A549 (cell line): Measurements from ENCODE around the gene OR6B2. TPM values are rescaled to one million over a fixed set of nuclear protein-coding genes. Genes with fewer than 3 reads are reported as not detected.

Experiments used
- ATAC-seq, 2 experiments: fragments of 200-7000 bp in 1 of 2; fragments of >200 bp in 1 of 2; cut with Nextera tagmentation in 1 of 2; cut with Tn5 transposase in 1 of 2; 3 replicates each; pipeline versions ENCODE4 v1.8.0 to v1.9.1; 2018 to 2020; ENCODE audit warnings: mild to moderate bottlenecking in 1 of 2, moderate library complexity in 1 of 2
- CTCF ChIA-PET: fragments of 300-600 bp; sonication (Branson Sonifier 250); formaldehyde crosslinking; extraction: SDS; loops from one replicate; lab custom pipeline; 2021; ENCODE audit warnings: antibody characterized with exemption, inconsistent platforms; lab: Yijun Ruan, JAX
- POLR2A ChIA-PET: fragments of 350-600 bp; formaldehyde crosslinking; extraction: SDS; loops from one replicate; lab custom pipeline; 2021; ENCODE audit warnings: antibody characterized with exemption, inconsistent platforms; lab: Yijun Ruan, JAX
- DNase-seq, 2 experiments: peaks; one replicate each; pipeline versions ENCODE4 v3.0.0 to v3.0.0-alpha.2; 2011 to 2016; ENCODE audit warnings: low read depth in 1 of 2, low spot score in 1 of 2
- FAIRE-seq: peaks from 2 replicates; lab custom pipeline; 2011; peaks lifted over from hg19 to GRCh38; lab: Jason Lieb, UNC
- H3K27ac ChIP-seq, 2 experiments: fragments of >200 bp; sonication (Bioruptor Twin); formaldehyde crosslinking; 3 replicates each; pipeline ENCODE4 v1.5.1; 2016 to 2017
- H3K4me1 ChIP-seq: fragments of >200 bp; sonication (Bioruptor Twin); formaldehyde crosslinking; 3 replicates; pipeline ENCODE4 v1.6.1; 2016
- H3K4me2 ChIP-seq: fragments of >200 bp; sonication (Bioruptor Twin); formaldehyde crosslinking; 3 replicates; pipeline ENCODE4 v1.6.1; 2016
- H3K4me3 ChIP-seq: fragments of >200 bp; sonication (Bioruptor Twin); formaldehyde crosslinking; 3 replicates; pipeline ENCODE4 v1.5.1; 2016
- H3K9me3 ChIP-seq: fragments of >200 bp; sonication (Bioruptor Twin); formaldehyde crosslinking; 3 replicates; pipeline ENCODE4 v1.6.1; 2016
- BCL3 ChIP-seq: fragments of >200 bp; sonication (Bioruptor Twin); formaldehyde crosslinking; IDR thresholded peaks from 3 replicates; pipeline ENCODE4 v1.6.1; 2016
- BHLHE40 ChIP-seq: IDR thresholded peaks from 2 replicates; pipeline ENCODE4 v1.6.1; 2012; ENCODE audit warnings: low read depth, low read length, inconsistent platforms
- CBX2 ChIP-seq: fragments of 200-600 bp; sonication (generic); IDR thresholded peaks from 2 replicates; pipeline ENCODE4 v1.6.1; 2016; ENCODE audit warnings: low read depth, mild to moderate bottlenecking, borderline replicate concordance
- CBX8 ChIP-seq: fragments of 200-600 bp; sonication (generic); IDR thresholded peaks from 2 replicates; pipeline ENCODE4 v1.6.1; 2016
- CEBPB ChIP-seq, 2 experiments: fragments of >200 bp in 1 of 2; sonication (Bioruptor Twin) in 1 of 2; formaldehyde crosslinking in 1 of 2; IDR thresholded peaks; 2 replicates each; pipeline ENCODE4 v1.6.1; 2012 to 2016
- CHD2 ChIP-seq: fragments of 150-350 bp; IDR thresholded peaks from 2 replicates; pipeline ENCODE4 v1.6.1; 2014; ENCODE audit warnings: low read length; ENCODE audit not compliant: partially characterized antibody
- CHD4 ChIP-seq: fragments of 200-600 bp; sonication (generic); IDR thresholded peaks from 2 replicates; pipeline ENCODE4 v1.6.1; 2016; ENCODE audit warnings: antibody characterized with exemption, mild to moderate bottlenecking, borderline replicate concordance
- EHF ChIP-seq: fragments of 250-450 bp; sonication (Bioruptor Pico); IDR thresholded peaks from 2 replicates; pipeline ENCODE4 v1.5.0; 2020; ENCODE audit warnings: mild to moderate bottlenecking
- EHMT2 ChIP-seq: fragments of 200-600 bp; sonication (generic); IDR thresholded peaks from 2 replicates; pipeline ENCODE4 v1.6.1; 2016; ENCODE audit warnings: antibody characterized with exemption, low read depth, mild to moderate bottlenecking, moderate library complexity
- ESRRA ChIP-seq: fragments of 150-350 bp; IDR thresholded peaks from 2 replicates; pipeline ENCODE4 v1.6.1; 2014; ENCODE audit warnings: mild to moderate bottlenecking, low read length, borderline replicate concordance
- FOSB ChIP-seq: fragments of 250-450 bp; sonication (Bioruptor Pico); IDR thresholded peaks from 2 replicates; pipeline ENCODE4 v1.5.0; 2020; ENCODE audit warnings: mild to moderate bottlenecking, moderate library complexity
- FOXS1 ChIP-seq: fragments of 250-450 bp; sonication (Bioruptor Pico); IDR thresholded peaks from 2 replicates; pipeline ENCODE4 v1.5.0; 2020; ENCODE audit warnings: mild to moderate bottlenecking, moderate library complexity
- HDAC2 ChIP-seq: fragments of 200-600 bp; sonication (generic); IDR thresholded peaks from 2 replicates; pipeline ENCODE4 v1.6.1; 2016
- HMGXB4 ChIP-seq: fragments of 250-450 bp; sonication (Bioruptor Pico); IDR thresholded peaks from 2 replicates; pipeline ENCODE4 v1.5.0; 2021; ENCODE audit warnings: mild to moderate bottlenecking, moderate library complexity, borderline replicate concordance
- HOXA7 ChIP-seq: fragments of 250-450 bp; sonication (Bioruptor Pico); IDR thresholded peaks from 2 replicates; pipeline ENCODE4 v1.5.0; 2020; ENCODE audit warnings: mild to moderate bottlenecking, moderate library complexity
- HOXB13 ChIP-seq: fragments of 250-450 bp; sonication (Bioruptor Pico); IDR thresholded peaks from 2 replicates; pipeline ENCODE4 v1.5.0; 2020; ENCODE audit warnings: low read depth, mild to moderate bottlenecking, moderate library complexity
- HOXB5 ChIP-seq: fragments of 250-450 bp; sonication (Bioruptor Pico); IDR thresholded peaks from 2 replicates; pipeline ENCODE4 v1.5.0; 2020; ENCODE audit warnings: mild to moderate bottlenecking, moderate library complexity
- JUNB ChIP-seq: fragments of >200 bp; sonication (Bioruptor Twin); formaldehyde crosslinking; IDR thresholded peaks from 2 replicates; pipeline ENCODE4 v1.6.1; 2016
- KDM1A ChIP-seq: fragments of 200-600 bp; sonication (generic); IDR thresholded peaks from 2 replicates; pipeline ENCODE4 v1.6.1; 2016; ENCODE audit warnings: low read depth, mild to moderate bottlenecking
- MAFK ChIP-seq: fragments of 450-650 bp; IDR thresholded peaks from 2 replicates; pipeline ENCODE4 v1.6.1; 2014; ENCODE audit not compliant: partially characterized antibody
- MYC ChIP-seq: IDR thresholded peaks from 2 replicates; pipeline ENCODE4 v1.6.1; 2012; ENCODE audit warnings: mild to moderate bottlenecking, inconsistent platforms, low read length, improper control_type of control experiment, borderline replicate concordance
- NFE2L2 ChIP-seq: fragments of 150-350 bp; conservative IDR thresholded peaks from 2 replicates; pipeline ENCODE4 v1.6.1; 2014; ENCODE audit warnings: low read length
- NR3C1 ChIP-seq: fragments of >200 bp; sonication (Bioruptor Twin); formaldehyde crosslinking; IDR thresholded peaks from 3 replicates; pipeline ENCODE4 v1.6.1; 2017
- POLR2A ChIP-seq: IDR thresholded peaks from 2 replicates; pipeline ENCODE4 v1.6.1; 2012; ENCODE audit warnings: mild to moderate bottlenecking, low read length
- RARB ChIP-seq: fragments of 250-450 bp; sonication (Bioruptor Pico); IDR thresholded peaks from 2 replicates; pipeline ENCODE4 v1.8.0; 2021; ENCODE audit warnings: mild to moderate bottlenecking, moderate library complexity
- RNF2 ChIP-seq: fragments of 200-600 bp; sonication (generic); IDR thresholded peaks from 2 replicates; pipeline ENCODE4 v1.6.1; 2016; ENCODE audit warnings: low read depth, mild to moderate bottlenecking, antibody characterized with exemption, moderate library complexity, borderline replicate concordance
- SMC3 ChIP-seq: fragments of >200 bp; sonication (Bioruptor Twin); formaldehyde crosslinking; IDR thresholded peaks from 3 replicates; pipeline ENCODE4 v1.6.1; 2018; ENCODE audit warnings: inconsistent platforms
- SREBF2 ChIP-seq: fragments of 450-650 bp; IDR thresholded peaks from 2 replicates; pipeline ENCODE4 v1.6.1; 2014; ENCODE audit warnings: mild to moderate bottlenecking, moderate library complexity
- TFCP2L1 ChIP-seq: fragments of 250-450 bp; sonication (Bioruptor Pico); IDR thresholded peaks from 2 replicates; pipeline ENCODE4 v1.5.0; 2021; ENCODE audit warnings: mild to moderate bottlenecking
- ZFP36 ChIP-seq: fragments of 450-650 bp; IDR thresholded peaks from 2 replicates; pipeline ENCODE4 v1.6.1; 2014; ENCODE audit warnings: borderline replicate concordance; ENCODE audit not compliant: partially characterized antibody
- WGBS: methylation state at CpG from one replicate; pipeline ENCODE4 v1.1.6; 2017; ENCODE audit errors: missing lambda C conversion rate; 5-methylcytosine and 5-hydroxymethylcytosine counted together
- polyA plus RNA-seq, 4 experiments: library from polyadenylated mRNA; depleted of rRNA in 3 of 4; stranded (reverse); fragments of >200 nt; fragmentation: RNase III in 1 of 4; extraction: RNeasy Plus Mini Kit Qiagen cat#74134 plus additional on column Dnase treatment in 1 of 4; gene quantifications; 2 replicates in 3 of 4; 3 replicates in 1 of 4; pipeline ENCODE4 v1.2.3, GENCODE V29; 2011 to 2017
- TF ChIP-seq, protein P1 (sequence below): IDR thresholded peaks from 2 replicates; pipeline ENCODE4 v1.6.1; 2012
- TF ChIP-seq, protein P2 (sequence below): fragments of >200 bp; sonication (Bioruptor Twin); formaldehyde crosslinking; IDR thresholded peaks from 2 replicates; pipeline ENCODE4 v1.6.1; 2016
- TF ChIP-seq, protein P3 (sequence below): IDR thresholded peaks from 2 replicates; pipeline ENCODE4 v1.6.1; 2012; ENCODE audit warnings: low read depth, borderline replicate concordance

Gene OR6B2
- polyA plus RNA-seq, 2 of the 4 experiments (the other 2 are of a cell fraction) = not detected

DNA sequence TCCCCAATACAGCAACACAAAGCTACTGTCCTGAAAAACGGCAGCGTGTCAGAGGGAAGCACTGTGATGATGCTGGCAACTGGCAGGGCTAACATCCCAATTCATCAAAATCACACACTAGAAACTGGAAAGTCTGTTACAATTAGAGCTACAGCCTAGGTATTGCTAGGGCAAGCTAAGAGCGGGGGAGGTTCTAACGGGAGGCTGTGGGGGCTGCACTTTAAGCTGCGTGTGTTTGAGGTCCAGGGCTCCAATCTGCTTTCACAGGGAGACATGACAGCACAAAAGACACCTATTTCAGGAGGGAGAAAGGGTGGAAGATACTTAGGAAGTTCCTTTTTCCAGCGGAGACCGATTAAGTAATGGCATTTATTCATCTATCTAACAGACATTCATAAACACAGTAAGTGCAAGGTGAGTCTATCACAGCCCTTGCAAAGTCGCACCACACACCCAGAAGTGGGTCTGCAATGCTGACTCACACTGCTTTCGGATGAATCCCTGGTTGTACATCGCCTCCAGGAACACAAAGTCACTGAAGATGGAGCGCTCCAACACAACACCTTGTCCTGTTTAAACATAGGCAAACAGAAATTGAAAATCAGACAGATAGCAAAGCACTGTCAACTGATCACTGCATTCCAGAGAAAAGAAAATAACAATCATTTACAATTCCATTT, 12.0 kb downstream of the OR6B2 start:
- no peak overlapping the region for H3K27ac ChIP-seq
- no peaks in the 10 kb centered on the region for H3K9me3 ChIP-seq
- peaks cover 2% of the 10 kb centered on the region; the same call in 1 of the 3 replicates for H3K4me1 ChIP-seq
- FAIRE-seq = no peak
- 88% methylated on average over 11 of the region's 11 CpGs for WGBS
- H3K4me2 ChIP-seq = no peak overlapping the region
- CTCF ChIA-PET = interaction anchor here (0.9 to 1.3 kb wide), 2 partner anchors 10 to 26 kb away, joined by 3 read pairs; no protein-coding TSS in a partner anchor
- DNase-seq = no peak
- no peak for TF ChIP-seq HOXB13 (CRISPR knock-in tag)
- TF ChIP-seq CHD4 = no peak
- TF ChIP-seq FOXS1 (CRISPR knock-in tag) = no peak
- no peak for TF ChIP-seq NFE2L2
- TF ChIP-seq EHMT2 = no peak
- TF ChIP-seq HDAC2 = no peak
- no peak for TF ChIP-seq HMGXB4 (CRISPR knock-in tag)
- TF ChIP-seq BHLHE40 = no peak
- TF ChIP-seq ZFP36 = no peak
- no peak for TF ChIP-seq SREBF2
- no peak for TF ChIP-seq JUNB
- no peak for TF ChIP-seq SMC3
- no peak for TF ChIP-seq CHD2
- no peak for TF ChIP-seq ESRRA
- no peak for TF ChIP-seq KDM1A
- no peak for TF ChIP-seq CBX2
- no peak for TF ChIP-seq MAFK
- TF ChIP-seq NR3C1 = no peak
- no peak for TF ChIP-seq MYC
- no peak for TF ChIP-seq RNF2
- POLR2A ChIA-PET = no interaction called here
- H3K4me3 ChIP-seq = no peak overlapping the region
- no peak for ATAC-seq

DNA sequence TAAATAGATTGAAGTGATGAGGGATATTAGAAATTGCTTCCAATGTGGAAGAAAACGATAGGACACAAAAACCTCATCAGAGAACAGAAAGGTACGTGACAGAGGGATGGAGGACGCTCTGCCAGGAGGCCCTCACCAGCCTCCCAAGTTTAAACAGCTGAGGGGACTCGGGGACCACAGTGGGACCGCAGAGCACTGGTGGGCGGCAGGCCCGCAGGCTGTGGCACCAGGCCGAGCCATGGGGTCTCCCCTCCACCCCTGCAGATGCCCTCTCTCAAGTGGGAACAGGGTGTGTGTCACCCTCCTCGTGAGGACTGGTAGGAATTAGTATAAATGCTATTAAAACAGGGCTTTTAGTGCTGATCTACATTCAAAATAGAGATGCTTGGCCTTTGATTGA, 15.9 kb downstream of the OR6B2 start:
- no peaks in the 10 kb centered on the region for H3K9me3 ChIP-seq
- no peak overlapping the region for H3K27ac ChIP-seq
- CTCF ChIA-PET = interaction anchor here (0.6 to 3.1 kb wide), 6 partner anchors 10 to 576 kb away, joined by 3 to 12 read pairs (median 4); partner anchors contain the start of gene NDUFA10
- no peaks in the 10 kb centered on the region for H3K4me1 ChIP-seq
- no peak overlapping the region for H3K4me3 ChIP-seq
- TF ChIP-seq BHLHE40 (no peak), CEBPB (IDR thresholded peaks at IDR 0.05) (no peak), TFCP2L1 (CRISPR knock-in tag) (no peak), EHF (CRISPR knock-in tag) (no peak), HOXA7 (no peak), CBX8 (no peak), POLR2A (no peak), BCL3 (no peak), HOXB5 (CRISPR knock-in tag) (no peak), RARB (CRISPR knock-in tag) (no peak), MYC (no peak), FOSB (no peak)
- TF ChIP-seq, protein P1, sequence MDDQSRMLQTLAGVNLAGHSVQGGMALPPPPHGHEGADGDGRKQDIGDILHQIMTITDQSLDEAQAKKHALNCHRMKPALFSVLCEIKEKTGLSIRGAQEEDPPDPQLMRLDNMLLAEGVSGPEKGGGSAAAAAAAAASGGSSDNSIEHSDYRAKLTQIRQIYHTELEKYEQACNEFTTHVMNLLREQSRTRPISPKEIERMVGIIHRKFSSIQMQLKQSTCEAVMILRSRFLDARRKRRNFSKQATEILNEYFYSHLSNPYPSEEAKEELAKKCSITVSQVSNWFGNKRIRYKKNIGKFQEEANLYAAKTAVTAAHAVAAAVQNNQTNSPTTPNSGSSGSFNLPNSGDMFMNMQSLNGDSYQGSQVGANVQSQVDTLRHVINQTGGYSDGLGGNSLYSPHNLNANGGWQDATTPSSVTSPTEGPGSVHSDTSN = no peak
- TF ChIP-seq, protein P2, sequence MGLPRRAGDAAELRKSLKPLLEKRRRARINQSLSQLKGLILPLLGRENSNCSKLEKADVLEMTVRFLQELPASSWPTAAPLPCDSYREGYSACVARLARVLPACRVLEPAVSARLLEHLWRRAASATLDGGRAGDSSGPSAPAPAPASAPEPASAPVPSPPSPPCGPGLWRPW = no peak
- TF ChIP-seq, protein P3, sequence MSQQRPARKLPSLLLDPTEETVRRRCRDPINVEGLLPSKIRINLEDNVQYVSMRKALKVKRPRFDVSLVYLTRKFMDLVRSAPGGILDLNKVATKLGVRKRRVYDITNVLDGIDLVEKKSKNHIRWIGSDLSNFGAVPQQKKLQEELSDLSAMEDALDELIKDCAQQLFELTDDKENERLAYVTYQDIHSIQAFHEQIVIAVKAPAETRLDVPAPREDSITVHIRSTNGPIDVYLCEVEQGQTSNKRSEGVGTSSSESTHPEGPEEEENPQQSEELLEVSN = no peak
- no peak overlapping the region for H3K4me2 ChIP-seq
- DNase-seq (no peak), ATAC-seq (no peak), FAIRE-seq (no peak)
- 96% methylated on average over 9 of the region's 9 CpGs for WGBS
- POLR2A ChIA-PET = no interaction called here
